RPMI7951 (cell line): ENCODE results near the gene MRPL46. TPM values are rescaled to one million over a fixed set of nuclear protein-coding genes. Genes with fewer than 3 reads are reported as not detected.
"Not testable (repeated sequence)": the region's sequence is repeated elsewhere in the genome, so short reads cannot be mapped to it uniquely, and the experiment has no call there.

Source experiments
- DNase-seq: peaks from one replicate; pipeline ENCODE4 v3.0.0-alpha.2; 2012; ENCODE audit warnings: low read depth
- total RNA-seq: library from RNA; depleted of rRNA; stranded (reverse); fragments of >200 nt; shearing (Covaris generic); gene quantifications from 2 replicates; pipeline ENCODE4 v1.2.3, GENCODE V29; 2014; rRNA removed

Gene MRPL46
- total RNA-seq, 1 experiment from 2014 or later = 24.9 TPM

DNA sequence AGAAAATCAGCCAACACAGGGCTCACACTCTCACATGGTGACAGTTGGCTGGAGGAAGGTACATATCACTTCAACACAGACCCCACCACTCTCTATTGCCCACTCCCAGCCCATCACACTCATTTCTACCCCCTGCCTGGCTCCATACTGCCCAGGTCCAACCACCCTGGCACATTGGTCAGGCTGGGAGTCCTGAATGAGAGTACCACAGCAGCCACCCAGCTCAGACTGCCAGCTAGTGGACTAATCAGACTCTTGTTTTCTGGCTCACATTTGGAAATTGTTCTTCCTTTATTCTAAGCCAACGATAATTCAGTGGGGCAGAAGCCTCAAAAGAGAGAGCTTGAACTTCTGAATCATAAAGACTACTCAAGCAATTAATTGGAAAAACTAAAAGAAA lies 20.0 kb downstream of the MRPL46 start:
- DNase-seq = no peak

DNA sequence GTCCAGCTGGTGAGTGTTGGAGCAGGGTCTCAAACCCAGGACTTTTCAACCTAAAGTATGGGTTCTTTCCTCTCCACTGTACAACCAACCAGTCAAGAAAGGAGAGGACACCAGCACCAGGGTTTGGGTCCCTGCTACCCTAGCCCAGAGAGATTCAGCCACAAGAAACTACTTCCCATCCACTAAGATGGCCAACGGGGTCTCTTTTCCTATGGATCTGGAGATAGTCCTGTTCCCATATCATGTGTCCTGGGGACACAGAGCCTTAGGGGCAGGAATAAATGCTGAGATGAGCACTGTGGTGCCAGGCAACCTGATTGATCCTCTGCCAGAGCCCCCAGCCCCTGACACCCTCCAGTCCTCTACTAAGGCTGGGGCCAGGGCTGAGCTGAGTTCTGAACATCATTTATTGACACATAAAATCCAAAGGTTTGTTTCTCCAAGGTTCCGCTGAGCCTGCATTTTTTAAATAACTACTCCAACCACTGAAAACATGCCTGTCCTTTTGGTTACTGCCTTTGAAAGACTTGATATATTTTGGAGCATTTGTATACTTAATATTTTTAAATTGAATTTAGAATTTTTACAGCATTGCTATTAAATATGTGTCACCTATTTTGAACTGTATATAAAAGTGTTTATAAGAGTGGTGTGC lies 26.0 kb downstream of the MRPL46 start:
- DNase-seq = no peak

DNA sequence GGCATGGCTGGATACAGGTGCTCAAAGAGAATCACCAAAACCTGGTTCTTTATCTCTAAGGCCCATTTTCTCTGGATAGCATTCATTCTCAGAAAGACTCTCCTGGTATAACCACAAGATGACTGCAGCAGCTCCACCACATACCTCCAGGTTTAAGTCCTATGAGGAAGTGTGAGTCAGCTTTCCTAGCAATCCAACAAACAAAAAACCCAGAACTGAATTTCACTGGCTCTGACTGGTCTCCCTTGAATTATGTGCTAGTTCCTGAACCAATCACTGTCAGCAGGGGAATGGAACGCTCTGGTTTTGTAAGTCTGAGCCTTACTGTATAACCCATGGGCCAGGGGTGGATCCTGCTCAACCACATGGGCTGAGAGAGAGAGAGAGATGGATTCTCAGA lies 27.2 kb downstream of the MRPL46 start:
- DNase-seq = peak; percentile 71

DNA sequence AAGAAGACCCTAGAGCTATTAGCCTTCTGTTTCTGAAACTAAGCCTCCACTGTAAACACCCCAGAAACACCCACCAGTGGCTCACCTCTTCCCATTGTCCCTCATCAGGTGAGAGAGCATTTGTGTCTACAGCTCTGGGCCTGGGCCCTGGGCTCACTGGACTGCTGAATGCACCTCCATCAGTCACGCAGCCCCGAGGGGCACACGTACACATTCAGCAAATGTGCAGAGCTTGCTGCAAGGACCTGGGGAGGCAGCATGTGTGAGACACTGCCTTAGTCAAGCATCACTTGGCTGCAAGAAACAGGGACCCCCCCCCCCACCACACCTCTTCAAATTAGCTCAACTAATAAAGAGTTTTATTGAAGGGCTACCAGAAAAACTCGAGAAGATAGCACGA lies 29.0 kb downstream of the MRPL46 start:
- DNase-seq = no peak

DNA sequence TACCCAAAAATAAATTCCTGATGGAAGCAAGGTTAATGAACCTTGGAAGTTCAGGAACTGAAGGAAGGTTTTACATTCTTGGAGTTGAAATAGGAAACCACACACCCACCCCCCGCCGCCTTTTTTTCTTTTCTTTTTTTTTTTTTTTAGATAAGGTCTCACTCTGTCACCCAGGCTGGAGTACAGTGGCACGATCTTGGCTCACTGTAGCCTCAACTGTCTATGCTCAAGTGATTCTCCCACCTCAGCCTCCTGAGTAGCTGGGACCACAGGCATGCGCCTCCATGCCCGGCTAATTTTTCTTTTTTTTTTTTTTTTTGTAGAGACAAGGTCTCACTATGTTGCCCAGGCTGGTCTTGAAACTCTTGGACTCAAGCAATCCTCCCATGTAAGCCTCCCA lies 33.1 kb downstream of the MRPL46 start:
- DNase-seq = not testable (repeated sequence)

DNA sequence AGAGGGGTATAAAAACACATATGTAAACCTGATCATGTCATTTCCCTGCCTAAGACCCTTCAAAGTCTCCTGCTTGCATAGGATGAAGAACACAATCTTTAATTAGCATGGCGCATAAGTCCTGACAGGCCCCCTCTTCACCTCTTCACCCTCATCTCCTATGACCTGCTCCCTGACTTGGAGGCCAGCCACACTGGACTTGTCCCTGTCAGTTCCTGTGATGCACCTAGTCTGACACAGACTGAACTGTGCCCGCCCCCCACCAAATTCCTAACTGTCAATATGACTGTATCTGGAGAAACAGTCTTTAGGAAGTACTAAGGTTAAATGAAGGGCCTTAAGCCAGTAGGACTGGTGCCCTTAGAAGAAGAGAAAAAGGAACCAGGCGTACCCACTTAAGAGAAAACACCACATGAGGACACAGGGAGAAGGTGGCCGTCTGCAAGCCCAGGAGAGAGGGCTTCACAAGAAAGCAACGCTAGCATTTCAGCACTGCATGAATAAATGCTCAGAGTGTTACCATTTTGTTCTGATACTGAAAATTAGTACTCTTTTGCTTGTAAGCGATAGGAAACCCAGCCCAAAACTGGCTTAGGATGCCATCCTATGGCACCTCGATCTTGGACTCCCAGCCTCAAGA lies 34.0 kb downstream of the MRPL46 start:
- no peak for DNase-seq

DNA sequence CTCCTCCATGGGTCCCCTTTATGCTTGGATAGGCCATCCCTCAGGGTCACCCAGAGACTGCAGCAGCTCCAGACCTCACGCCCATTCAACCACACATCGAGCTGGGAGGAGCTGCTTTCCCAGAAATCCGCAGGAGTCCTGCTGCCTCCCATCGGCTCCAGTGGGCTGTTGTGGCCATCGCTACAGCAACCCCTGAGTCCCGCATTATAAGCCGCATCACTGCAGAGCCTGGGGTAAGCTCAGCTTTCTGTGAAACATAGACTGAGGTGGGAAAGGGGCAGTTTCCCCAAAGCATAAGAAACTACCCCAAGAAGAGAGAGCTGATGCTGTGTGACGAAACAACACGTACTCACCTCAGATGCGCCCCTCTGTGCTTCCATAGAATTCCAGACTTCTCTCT lies 35.7 kb downstream of the MRPL46 start:
- no peak for DNase-seq

DNA sequence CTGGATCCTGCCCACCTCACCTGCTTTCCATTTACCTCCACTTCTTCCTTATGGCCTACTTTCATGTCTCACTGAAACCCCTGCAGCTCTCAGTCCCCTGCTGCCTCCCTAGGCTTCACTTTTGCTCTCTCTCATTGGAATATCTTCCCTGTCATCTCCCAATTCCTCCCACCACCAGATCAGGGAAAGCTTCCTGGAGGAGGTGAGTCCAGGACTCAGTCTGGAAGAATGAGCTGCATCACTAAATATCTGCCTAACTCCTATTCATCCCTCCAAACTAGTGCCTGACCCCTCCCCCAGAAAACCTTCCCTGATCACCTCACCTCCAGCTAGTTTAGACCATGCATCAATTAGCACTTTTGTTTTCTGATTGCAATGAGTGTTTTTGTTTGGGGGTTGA lies 37.1 kb downstream of the MRPL46 start:
- no peak for DNase-seq

DNA sequence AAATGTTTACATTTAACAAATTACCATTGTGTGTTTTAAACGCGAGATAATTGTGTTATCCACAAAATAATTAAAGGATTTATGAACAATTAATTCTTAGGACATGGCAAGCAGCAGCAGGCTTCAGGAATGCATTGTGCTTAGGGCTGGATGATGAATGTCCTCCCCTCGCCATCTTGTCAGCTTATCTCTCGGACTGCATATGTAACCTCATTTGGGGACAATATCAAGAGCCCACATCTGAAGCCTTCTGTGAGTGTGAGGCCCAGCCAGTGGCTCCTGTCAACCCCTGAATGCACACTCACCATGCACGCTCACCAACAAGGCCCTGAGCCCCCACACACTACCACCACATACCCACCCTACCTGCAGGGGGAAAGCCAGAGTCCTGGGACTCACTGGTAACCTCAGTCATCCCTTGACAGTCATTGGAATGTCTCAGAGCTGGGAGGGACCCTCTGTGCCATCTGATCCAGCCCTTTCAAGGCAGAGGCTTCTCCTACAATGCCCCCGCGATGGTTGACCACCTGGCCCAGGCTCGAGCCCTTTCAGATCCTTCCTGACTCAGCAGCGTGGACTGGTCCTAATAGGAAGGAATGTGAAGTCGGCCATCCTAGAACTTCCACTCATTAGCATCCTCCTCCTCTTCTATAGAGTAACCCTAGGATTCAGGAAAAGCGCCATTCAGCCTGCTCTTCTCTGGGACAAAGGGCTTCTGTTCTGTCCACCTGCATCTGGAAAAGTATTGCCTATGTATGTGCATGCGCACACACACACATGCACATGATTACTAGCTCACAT lies 38.2 kb downstream of the MRPL46 start:
- no peak for DNase-seq

DNA sequence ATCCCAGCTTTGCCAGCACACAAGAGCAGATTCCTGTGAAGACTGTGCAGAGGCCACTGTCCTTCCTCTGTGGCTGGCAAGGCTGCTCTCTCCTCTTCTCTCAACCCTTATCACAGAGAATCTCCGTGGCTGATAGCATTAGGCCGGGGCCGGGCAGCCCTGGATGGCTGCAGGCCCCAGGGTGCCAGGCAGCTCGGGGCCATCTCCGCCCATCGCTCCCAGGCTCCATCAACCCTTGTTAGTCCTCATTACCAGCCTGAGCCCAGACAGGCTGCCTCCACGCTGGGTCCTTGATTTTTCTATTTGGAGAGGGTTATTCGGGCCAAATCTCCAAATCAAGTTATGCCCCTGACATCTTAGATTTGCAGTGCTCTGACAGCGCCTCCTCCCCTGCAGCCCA lies 39.1 kb downstream of the MRPL46 start:
- DNase-seq = no peak

DNA sequence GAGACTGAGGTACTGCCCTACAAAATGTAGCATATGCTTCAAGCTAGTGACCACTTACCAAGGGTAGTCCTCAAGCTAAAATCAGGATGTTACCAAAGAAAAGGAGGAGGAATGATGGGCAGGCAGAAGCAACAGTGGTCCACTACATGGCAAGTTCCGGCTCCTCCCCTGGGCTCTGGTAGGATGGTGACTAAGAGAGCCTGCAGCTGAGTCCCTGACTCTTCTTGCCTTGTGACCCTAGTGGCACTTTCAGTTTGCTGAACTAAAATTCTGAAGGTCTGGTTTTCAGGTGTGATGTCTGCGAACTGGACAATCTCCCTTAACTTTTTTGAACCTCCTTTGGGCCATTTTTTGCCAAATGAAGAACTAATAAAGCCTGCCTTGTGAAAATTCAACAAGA lies 40.9 kb downstream of the MRPL46 start:
- DNase-seq = no peak

DNA sequence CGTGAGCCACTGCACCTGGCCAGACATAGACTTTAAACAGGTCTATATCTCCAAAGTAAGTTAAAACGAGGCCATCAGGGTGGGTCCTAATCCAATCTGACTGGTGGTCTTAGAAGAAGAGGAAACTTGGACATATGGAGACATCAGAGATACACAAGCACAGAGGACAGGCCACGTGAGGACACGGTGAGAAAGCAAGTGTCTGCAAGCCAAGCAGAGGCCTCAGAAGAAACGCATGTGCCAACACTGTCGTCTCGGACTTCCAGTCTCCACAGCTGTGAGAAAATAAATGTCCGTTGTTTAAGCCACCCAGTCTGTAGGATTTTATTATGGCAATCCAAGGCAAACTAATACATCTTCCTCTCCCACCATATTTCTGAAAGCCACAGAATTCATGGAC lies 43.9 kb downstream of the MRPL46 start:
- DNase-seq = no peak

DNA sequence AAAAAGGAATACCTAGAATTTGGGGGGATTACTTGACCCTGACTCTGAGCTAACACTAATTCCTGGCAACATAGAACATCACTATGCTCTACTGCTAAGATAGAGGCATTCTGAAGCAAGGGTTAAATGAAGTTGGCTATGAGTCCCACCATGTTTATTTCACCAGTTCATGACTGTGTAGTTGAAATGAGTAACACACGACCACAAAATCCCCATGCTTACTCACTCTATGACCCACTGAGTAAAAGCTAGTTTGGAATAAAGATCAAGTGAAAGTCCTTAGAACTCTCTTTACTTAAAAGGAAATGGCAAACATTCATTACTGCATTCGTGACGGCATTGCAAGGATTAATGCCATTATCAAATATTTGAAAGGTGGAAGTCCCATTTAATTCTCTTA lies 47.4 kb downstream of the MRPL46 start:
- peak; percentile 31 for DNase-seq

Other genes starting within 250 kb of the MRPL46 start
- 0.10 and 1.3 TPM in 2 replicates for gene NTRK3, start 210.6 kb downstream of the MRPL46 start, total RNA-seq
- gene MRPS11, start 320 bp upstream of the MRPL46 start, total RNA-seq = 85.6 and 99.8 TPM in 2 replicates
- gene DET1, start 79.3 kb upstream of the MRPL46 start, total RNA-seq = 6.5 and 8.3 TPM in 2 replicates
- 11.3 and 15.6 TPM in 2 replicates for gene AEN, start 154.0 kb upstream of the MRPL46 start, total RNA-seq
- 7.8 and 8.3 TPM in 2 replicates for gene ISG20, start 171.6 kb upstream of the MRPL46 start, total RNA-seq